HepG2 (cell line): ENCODE results near the gene USF2. TPM values are rescaled to one million over a fixed set of nuclear protein-coding genes. Genes with fewer than 3 reads are reported as not detected.
A peak's percentile ranks its signal among the peaks of the same experiment; 100 is the strongest.

Experiments
- CAMTA2 ChIP-seq: sonication (generic); formaldehyde crosslinking; IDR thresholded peaks from 2 replicates; pipeline ENCODE4 v1.4.0; 2020; ENCODE audit warnings: mild to moderate bottlenecking, missing genetic modification reagents, borderline replicate concordance
- ELF1 ChIP-seq: sonication (generic); formaldehyde crosslinking; IDR thresholded peaks from 2 replicates; pipeline ENCODE4 v1.4.0; 2020; ENCODE audit warnings: missing genetic modification reagents
- HNF1B ChIP-seq: sonication (generic); formaldehyde crosslinking; IDR thresholded peaks from 2 replicates; pipeline ENCODE4 v1.5.1; 2020; ENCODE audit warnings: mild to moderate bottlenecking, moderate library complexity, missing genetic modification reagents
- IKZF1 ChIP-seq: fragments of 450-650 bp; IDR thresholded peaks from 2 replicates; pipeline ENCODE4 v1.7.1; 2016
- NR2F6 ChIP-seq, 2 experiments: IDR thresholded peaks; 2 replicates each; pipeline ENCODE4 v1.6.1; 2016; ENCODE audit warnings: antibody characterized with exemption in 1 of 2, mild to moderate bottlenecking in 1 of 2
- RARA ChIP-seq: IDR thresholded peaks from 2 replicates; pipeline ENCODE4 v1.6.1; 2016; ENCODE audit warnings: missing genetic modification reagents, missing compliant biosample characterization
- RBM22 ChIP-seq: fragments of 200-400 bp; formaldehyde crosslinking; optimal IDR thresholded peaks from 2 replicates; pipeline ENCODE3; 2017; ENCODE audit warnings: mild to moderate bottlenecking, low read length, moderate library complexity
- RNF219 ChIP-seq: sonication (generic); formaldehyde crosslinking; IDR thresholded peaks from 2 replicates; pipeline ENCODE4 v1.5.0; 2020; ENCODE audit warnings: mild to moderate bottlenecking, missing genetic modification reagents
- TOPORS ChIP-seq: sonication (generic); formaldehyde crosslinking; IDR thresholded peaks from 2 replicates; pipeline ENCODE4 v1.8.0; 2023; ENCODE audit warnings: mild to moderate bottlenecking, missing genetic modification reagents
- ZFY ChIP-seq: sonication (generic); formaldehyde crosslinking; IDR thresholded peaks from 2 replicates; pipeline ENCODE4 v1.4.0; 2020; ENCODE audit warnings: missing genetic modification reagents
- ZSCAN22 ChIP-seq: sonication (generic); formaldehyde crosslinking; IDR thresholded peaks from 2 replicates; pipeline ENCODE4 v1.4.0; 2020; ENCODE audit warnings: mild to moderate bottlenecking, missing genetic modification reagents
- polyA plus RNA-seq, 8 experiments: library from polyadenylated mRNA; depleted of rRNA in 3 of 8; stranded (reverse) in 7 of 8; unstranded in 1 of 8; fragments of >200 nt; fragmentation: Illumina TruSeq in 4 of 8; extraction: Trizol in 4 of 8; gene quantifications; 2 replicates each; pipeline versions ENCODE4 v1.2.1 to v1.2.3, GENCODE V29; 2011 to 2016; ENCODE audit warnings: low read depth in 4 of 8, missing spikeins in 1 of 8, mixed read lengths in 1 of 8; ENCODE audit not compliant: insufficient read depth in 1 of 8
- total RNA-seq, 5 experiments: library from RNA; depleted of rRNA; stranded (reverse); fragments of >200 nt; fragmentation: Illumina TruSeq; extraction: Trizol; gene quantifications; 2 replicates each; pipeline ENCODE4 v1.2.3, GENCODE V29; 2016; ENCODE audit warnings: low read depth in 1 of 5
- TF ChIP-seq, protein P1 (sequence below): sonication (generic); formaldehyde crosslinking; IDR thresholded peaks from 2 replicates; pipeline ENCODE4 v1.4.0; 2020; ENCODE audit warnings: mild to moderate bottlenecking, missing genetic modification reagents
- TF ChIP-seq, protein P2 (sequence below), 2 experiments: sonication (generic) in 1 of 2; formaldehyde crosslinking in 1 of 2; IDR thresholded peaks; 2 replicates each; pipeline versions ENCODE4 v1.6.1 to v1.9.0; 2014 to 2022; ENCODE audit warnings: antibody characterized with exemption in 1 of 2, borderline replicate concordance in 1 of 2, inconsistent platforms in 1 of 2, low read depth in 1 of 2, missing genetic modification reagents in 1 of 2

Gene USF2
- total and polyA plus RNA-seq, 2 of the 13 experiments (the other 11 are each of a cell fraction or from before 2014, with no cell fraction given), result 54.9 to 106 TPM

DNA sequence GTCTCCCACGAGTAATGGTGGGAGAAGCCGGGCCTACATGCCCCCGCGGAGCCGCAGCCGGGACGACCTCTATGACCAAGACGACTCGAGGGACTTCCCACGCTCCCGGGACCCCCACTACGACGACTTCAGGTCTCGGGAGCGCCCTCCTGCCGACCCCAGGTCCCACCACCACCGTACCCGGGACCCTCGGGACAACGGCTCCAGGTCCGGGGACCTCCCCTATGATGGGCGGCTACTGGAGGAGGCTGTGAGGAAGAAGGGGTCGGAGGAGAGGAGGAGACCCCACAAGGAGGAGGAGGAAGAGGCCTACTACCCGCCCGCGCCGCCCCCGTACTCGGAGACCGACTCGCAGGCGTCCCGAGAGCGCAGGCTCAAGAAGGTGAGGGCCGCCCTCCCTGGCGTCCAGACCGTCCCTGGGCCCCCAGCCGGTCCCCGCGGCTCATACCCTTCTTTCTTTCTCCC is 1.4 kb upstream of the USF2 start (continued):
- TF ChIP-seq, protein P1, sequence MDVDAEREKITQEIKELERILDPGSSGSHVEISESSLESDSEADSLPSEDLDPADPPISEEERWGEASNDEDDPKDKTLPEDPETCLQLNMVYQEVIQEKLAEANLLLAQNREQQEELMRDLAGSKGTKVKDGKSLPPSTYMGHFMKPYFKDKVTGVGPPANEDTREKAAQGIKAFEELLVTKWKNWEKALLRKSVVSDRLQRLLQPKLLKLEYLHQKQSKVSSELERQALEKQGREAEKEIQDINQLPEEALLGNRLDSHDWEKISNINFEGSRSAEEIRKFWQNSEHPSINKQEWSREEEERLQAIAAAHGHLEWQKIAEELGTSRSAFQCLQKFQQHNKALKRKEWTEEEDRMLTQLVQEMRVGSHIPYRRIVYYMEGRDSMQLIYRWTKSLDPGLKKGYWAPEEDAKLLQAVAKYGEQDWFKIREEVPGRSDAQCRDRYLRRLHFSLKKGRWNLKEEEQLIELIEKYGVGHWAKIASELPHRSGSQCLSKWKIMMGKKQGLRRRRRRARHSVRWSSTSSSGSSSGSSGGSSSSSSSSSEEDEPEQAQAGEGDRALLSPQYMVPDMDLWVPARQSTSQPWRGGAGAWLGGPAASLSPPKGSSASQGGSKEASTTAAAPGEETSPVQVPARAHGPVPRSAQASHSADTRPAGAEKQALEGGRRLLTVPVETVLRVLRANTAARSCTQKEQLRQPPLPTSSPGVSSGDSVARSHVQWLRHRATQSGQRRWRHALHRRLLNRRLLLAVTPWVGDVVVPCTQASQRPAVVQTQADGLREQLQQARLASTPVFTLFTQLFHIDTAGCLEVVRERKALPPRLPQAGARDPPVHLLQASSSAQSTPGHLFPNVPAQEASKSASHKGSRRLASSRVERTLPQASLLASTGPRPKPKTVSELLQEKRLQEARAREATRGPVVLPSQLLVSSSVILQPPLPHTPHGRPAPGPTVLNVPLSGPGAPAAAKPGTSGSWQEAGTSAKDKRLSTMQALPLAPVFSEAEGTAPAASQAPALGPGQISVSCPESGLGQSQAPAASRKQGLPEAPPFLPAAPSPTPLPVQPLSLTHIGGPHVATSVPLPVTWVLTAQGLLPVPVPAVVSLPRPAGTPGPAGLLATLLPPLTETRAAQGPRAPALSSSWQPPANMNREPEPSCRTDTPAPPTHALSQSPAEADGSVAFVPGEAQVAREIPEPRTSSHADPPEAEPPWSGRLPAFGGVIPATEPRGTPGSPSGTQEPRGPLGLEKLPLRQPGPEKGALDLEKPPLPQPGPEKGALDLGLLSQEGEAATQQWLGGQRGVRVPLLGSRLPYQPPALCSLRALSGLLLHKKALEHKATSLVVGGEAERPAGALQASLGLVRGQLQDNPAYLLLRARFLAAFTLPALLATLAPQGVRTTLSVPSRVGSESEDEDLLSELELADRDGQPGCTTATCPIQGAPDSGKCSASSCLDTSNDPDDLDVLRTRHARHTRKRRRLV (CRISPR knock-in tag), result no peak
- TF ChIP-seq ELF1 (CRISPR knock-in tag) (no peak), ZSCAN22 (CRISPR knock-in tag) (no peak), RBM22 (peak; percentile 63), ZFY (peak; percentile 44; the same call in 1 of the 2 replicates), HNF1B (peak; percentile 50), IKZF1 (no peak), CAMTA2 (CRISPR knock-in tag) (0 out of 2 replicates have a peak, but pooled peaks have one; percentile 46), RNF219 (CRISPR knock-in tag) (no peak), TOPORS (CRISPR knock-in tag) (no peak), RARA (CRISPR knock-in tag) (no peak), NR2F6 (IDR thresholded peaks at IDR 0.05) (no peak), NR2F6 (CRISPR knock-in tag; IDR thresholded peaks at IDR 0.05) (no peak)
- TF ChIP-seq, protein P2, sequence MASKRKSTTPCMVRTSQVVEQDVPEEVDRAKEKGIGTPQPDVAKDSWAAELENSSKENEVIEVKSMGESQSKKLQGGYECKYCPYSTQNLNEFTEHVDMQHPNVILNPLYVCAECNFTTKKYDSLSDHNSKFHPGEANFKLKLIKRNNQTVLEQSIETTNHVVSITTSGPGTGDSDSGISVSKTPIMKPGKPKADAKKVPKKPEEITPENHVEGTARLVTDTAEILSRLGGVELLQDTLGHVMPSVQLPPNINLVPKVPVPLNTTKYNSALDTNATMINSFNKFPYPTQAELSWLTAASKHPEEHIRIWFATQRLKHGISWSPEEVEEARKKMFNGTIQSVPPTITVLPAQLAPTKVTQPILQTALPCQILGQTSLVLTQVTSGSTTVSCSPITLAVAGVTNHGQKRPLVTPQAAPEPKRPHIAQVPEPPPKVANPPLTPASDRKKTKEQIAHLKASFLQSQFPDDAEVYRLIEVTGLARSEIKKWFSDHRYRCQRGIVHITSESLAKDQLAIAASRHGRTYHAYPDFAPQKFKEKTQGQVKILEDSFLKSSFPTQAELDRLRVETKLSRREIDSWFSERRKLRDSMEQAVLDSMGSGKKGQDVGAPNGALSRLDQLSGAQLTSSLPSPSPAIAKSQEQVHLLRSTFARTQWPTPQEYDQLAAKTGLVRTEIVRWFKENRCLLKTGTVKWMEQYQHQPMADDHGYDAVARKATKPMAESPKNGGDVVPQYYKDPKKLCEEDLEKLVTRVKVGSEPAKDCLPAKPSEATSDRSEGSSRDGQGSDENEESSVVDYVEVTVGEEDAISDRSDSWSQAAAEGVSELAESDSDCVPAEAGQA (IDR thresholded peaks at IDR 0.05; ENCODE audit: low read depth), result no peak
- TF ChIP-seq, protein P2 (CRISPR knock-in tag; IDR thresholded peaks at IDR 0.05; ENCODE audit: borderline replicate concordance), result no peak
